Myocyte (in vitro differentiated cells): Measurements from ENCODE around the gene CYREN. TPM values are rescaled to one million over a fixed set of nuclear protein-coding genes. Genes with fewer than 3 reads are reported as not detected.

Experiments
- microRNA-seq: library from miRNA; unstranded; fragments of <30 nt; microRNA quantifications from one replicate; pipeline ENCODE4, GENCODE V29; 2016
- total RNA-seq: library from RNA; depleted of rRNA; stranded (reverse); fragments of >200 nt; gene quantifications from 2 replicates; pipeline ENCODE4 v1.2.3, GENCODE V29; 2014

CYREN gene
- total RNA-seq, 1 donor from 2014 or later = 48.0 TPM

Small RNA genes lying within 50 kb of the gene (microRNA-seq; reads per million reads assigned to microRNA genes)
- gene MIR6509 = not detected

Other genes with a start within 250 kb of the CYREN start
- gene AGBL3, start 184.2 kb downstream of the CYREN start, total RNA-seq = 2.9 and 6.5 TPM in 2 replicates
- 8.2 and 11.6 TPM in 2 replicates for gene TMEM140, start 22.6 kb downstream of the CYREN start, total RNA-seq
- 5.9 and 7.0 TPM in 2 replicates for gene WDR91, start 40.8 kb upstream of the CYREN start, total RNA-seq
- gene STRA8, start 63.1 kb upstream of the CYREN start, total RNA-seq = not detected in 2 replicates